Measurements from ENCODE around the gene FBXO42. TPM values are rescaled to one million over a fixed set of nuclear protein-coding genes. Genes with fewer than 3 reads are reported as not detected.

FBXO42 gene
- 16.1 TPM for total RNA-seq (ENCODE audit: insufficient read depth, low replicate concordance)

GRCh38 chr1:16351994-16352841, at the start of gene FBXO42:
FBXO42 (minus strand) TSS chr1:16352480; CDS start chr1:16315418, 37,062 bp downstream.
- peak; percentile 97 for DNase-seq (ENCODE audit: low spot score)

GRCh38 chr1:16398371-16398953, 46.2 kb upstream of the FBXO42 start:
- DNase-seq (ENCODE audit: low spot score): no peak

GRCh38 chr1:16397120-16397519, 44.8 kb upstream of the FBXO42 start:
- no peak for DNase-seq (ENCODE audit: low spot score)

- DNase-seq (ENCODE audit: low spot score): peak; percentile 85
Observed at GRCh38 chr1:16396591-16396990, 44.3 kb upstream of the FBXO42 start.

- no peak for DNase-seq (ENCODE audit: low spot score)
Observed at GRCh38 chr1:16394977-16395376, 42.7 kb upstream of the FBXO42 start.

- no peak for DNase-seq (ENCODE audit: low spot score)
Observed at GRCh38 chr1:16393570-16394521, 41.6 kb upstream of the FBXO42 start.

- no peak for DNase-seq (ENCODE audit: low spot score)
Observed at GRCh38 chr1:16392740-16393569, 40.7 kb upstream of the FBXO42 start.

- DNase-seq (ENCODE audit: low spot score): no peak
Observed at GRCh38 chr1:16391411-16391810, 39.1 kb upstream of the FBXO42 start.

- DNase-seq (ENCODE audit: low spot score): no peak
Observed at GRCh38 chr1:16387201-16388188, 35.2 kb upstream of the FBXO42 start.

GRCh38 chr1:16386454-16387113, 34.3 kb upstream of the FBXO42 start:
- DNase-seq (ENCODE audit: low spot score): no peak

- no peak for DNase-seq (ENCODE audit: low spot score)
Observed at GRCh38 chr1:16385659-16386453, 33.6 kb upstream of the FBXO42 start.

- DNase-seq (ENCODE audit: low spot score): no peak
Observed at GRCh38 chr1:16383888-16384287, 31.6 kb upstream of the FBXO42 start.

GRCh38 chr1:16380868-16381267, 28.6 kb upstream of the FBXO42 start:
- DNase-seq (ENCODE audit: low spot score): no peak

GRCh38 chr1:16378443-16378842, 26.2 kb upstream of the FBXO42 start:
- no peak for DNase-seq (ENCODE audit: low spot score)

GRCh38 chr1:16376971-16377370, 24.7 kb upstream of the FBXO42 start:
- DNase-seq (ENCODE audit: low spot score): no peak

- DNase-seq (ENCODE audit: low spot score): peak; percentile 43
Observed at GRCh38 chr1:16375521-16376340, 23.5 kb upstream of the FBXO42 start.

GRCh38 chr1:16374266-16374665, 22.0 kb upstream of the FBXO42 start:
- no peak for DNase-seq (ENCODE audit: low spot score)

All from umbilical cord (tissue), 2 donors.